MCF 10A (cell line): ENCODE results near the gene FPR3. TPM values are rescaled to one million over a fixed set of nuclear protein-coding genes. Genes with fewer than 3 reads are reported as not detected.

Source experiments
- BruUV-seq: library from RNA; stranded (reverse); fragments of 400-500 nt; replicated peaks from 2 replicates; lab custom pipeline; 2021; lab: Mats Ljungman, UMichigan
- CTCF ChIA-PET: fragments of 300-600 bp; sonication (Branson Sonifier 250); formaldehyde crosslinking; extraction: SDS; loops from one replicate; lab custom pipeline; 2021; ENCODE audit warnings: antibody characterized with exemption, inconsistent platforms; lab: Yijun Ruan, JAX
- POLR2A ChIA-PET: fragments of 300-600, 350-650 bp; sonication (Branson Sonifier 250); formaldehyde crosslinking; extraction: SDS; loops from one replicate; lab custom pipeline; 2020; ENCODE audit warnings: antibody characterized with exemption, inconsistent platforms; lab: Yijun Ruan, JAX
- DNase-seq: peaks from one replicate; pipeline ENCODE4 v3.0.0-alpha.2; 2018; ENCODE audit not compliant: unreplicated experiment
- H3K27ac Mint-ChIP-seq: one replicate; pipeline ENCODE4 v1.8.0; 2022; ENCODE audit warnings: mild to moderate bottlenecking, low read depth, mixed read lengths; ENCODE audit not compliant: unreplicated experiment
- H3K27me3 Mint-ChIP-seq: one replicate; pipeline ENCODE4 v1.8.0; 2022; ENCODE audit warnings: mixed read lengths; ENCODE audit not compliant: insufficient read depth, unreplicated experiment
- H3K36me3 Mint-ChIP-seq: one replicate; pipeline ENCODE4 v1.8.0; 2022; ENCODE audit warnings: mild to moderate bottlenecking, moderate library complexity, mixed read lengths; ENCODE audit not compliant: insufficient read depth, unreplicated experiment
- H3K4me1 Mint-ChIP-seq: one replicate; pipeline ENCODE4 v1.8.0; 2022; ENCODE audit warnings: mixed read lengths; ENCODE audit not compliant: insufficient read depth, unreplicated experiment
- H3K4me3 Mint-ChIP-seq: one replicate; pipeline ENCODE4 v1.8.0; 2022; ENCODE audit warnings: mild to moderate bottlenecking, moderate library complexity, mixed read lengths; ENCODE audit not compliant: unreplicated experiment
- H3K9me3 Mint-ChIP-seq: one replicate; pipeline ENCODE4 v1.8.0; 2022; ENCODE audit warnings: mixed read lengths; ENCODE audit not compliant: unreplicated experiment
- CTCF ChIP-seq: fragments of 200-600 bp; IDR thresholded peaks from one replicate; pipeline ENCODE4 v1.8.0; 2022; ENCODE audit warnings: antibody characterized with exemption, mild to moderate bottlenecking; ENCODE audit not compliant: unreplicated experiment
- intact Hi-C: fragments of 100-400 bp; cut with micrococcal nuclease; formaldehyde crosslinking; loops from 2 replicates; pipeline ENCODE4 v1.14.1; 2022
- total RNA-seq: library from RNA; stranded (reverse); gene quantifications from 2 replicates; pipeline ENCODE4 v1.2.3, GENCODE V29; 2022

Gene FPR3
- total RNA-seq, 1 experiment from 2014 or later: not detected

GRCh38 chr19:51780270-51780669 lies 14.7 kb upstream of the FPR3 start:
- Mint-ChIP-seq H3K4me1 (peaks cover 6% of the 10 kb centered on the region), H3K4me3 (no peak overlapping the region), H3K27me3 (peaks cover 5% of the 10 kb centered on the region), H3K36me3 (no peaks in the 10 kb centered on the region), H3K27ac (no peak overlapping the region), H3K9me3 (no peaks in the 10 kb centered on the region)
- TF ChIP-seq CTCF: no peak
- intact Hi-C loops: loop anchor here (5.0 to 10.0 kb wide), 2 partner anchors 263 to 755 kb away; partner anchors contain the start of gene KLK11
- no peak for DNase-seq
- CTCF ChIA-PET: interaction anchor here (0.8 kb wide), 1 partner anchor 68 kb away, joined by 6 read pairs; no protein-coding TSS in a partner anchor
- no TSS peak for BruUV-seq
- POLR2A ChIA-PET: interaction anchor here (1.3 kb wide), 1 partner anchor 76 kb away, joined by 3 read pairs; no protein-coding TSS in a partner anchor

- Mint-ChIP-seq H3K27me3 (no peaks in the 10 kb centered on the region), H3K4me3 (no peak overlapping the region), H3K36me3 (no peaks in the 10 kb centered on the region), H3K27ac (no peak overlapping the region), H3K4me1 (peaks cover 6% of the 10 kb centered on the region), H3K9me3 (no peaks in the 10 kb centered on the region)
- TF ChIP-seq CTCF: no peak
- POLR2A ChIA-PET: interaction anchor here (0.9 kb wide), 1 partner anchor 12 kb away, joined by 3 read pairs; no protein-coding TSS in a partner anchor
- CTCF ChIA-PET: interaction anchor here (0.6 to 0.7 kb wide), 3 partner anchors 39 to 354 kb away, joined by 3 read pairs; no protein-coding TSS in a partner anchor
- intact Hi-C loops: loop anchor here (2.0 to 10.0 kb wide), 4 partner anchors 117 to 757 kb away; partner anchors contain the start of gene KLK11
- no peak for DNase-seq
- no TSS peak for BruUV-seq
These were observed 13.0 kb upstream of the FPR3 start for GRCh38 chr19:51781999-51782398.

GRCh38 chr19:51783372-51783771 lies 11.6 kb upstream of the FPR3 start:
- peak; percentile 50 for TF ChIP-seq CTCF
- Mint-ChIP-seq H3K9me3 (peaks cover 7% of the 10 kb centered on the region), H3K36me3 (no peaks in the 10 kb centered on the region), H3K4me3 (no peak overlapping the region), H3K27ac (no peak overlapping the region), H3K4me1 (no peaks in the 10 kb centered on the region), H3K27me3 (no peaks in the 10 kb centered on the region)
- no TSS peak for BruUV-seq
- peak; percentile 60 for DNase-seq
- POLR2A ChIA-PET: no interaction called here
- intact Hi-C loops: loop anchor here (1.0 to 10.0 kb wide), 6 partner anchors 119 to 759 kb away; partner anchors contain the start of gene KLK11
- CTCF ChIA-PET: no interaction called here

- Mint-ChIP-seq H3K9me3 (peaks cover 7% of the 10 kb centered on the region), H3K27me3 (no peaks in the 10 kb centered on the region), H3K4me1 (peaks cover 5% of the 10 kb centered on the region), H3K36me3 (no peaks in the 10 kb centered on the region), H3K27ac (no peak overlapping the region), H3K4me3 (no peak overlapping the region)
- ChIA-PET CTCF (interaction anchor here (0.5 to 2.2 kb wide), 8 partner anchors 24 to 446 kb away, joined by 3 to 18 read pairs (median 3); no protein-coding TSS in a partner anchor), POLR2A (interaction anchor here (0.7 to 1.9 kb wide), 5 partner anchors 14 to 73 kb away, joined by 3 to 12 read pairs (median 3); no protein-coding TSS in a partner anchor)
- TSS peak; percentile 69 for BruUV-seq
- TF ChIP-seq CTCF: no peak
- DNase-seq: no peak
- intact Hi-C loops: loop anchor here (5.0 to 10.0 kb wide), 2 partner anchors 267 to 759 kb away; partner anchors contain the start of gene KLK11
These were observed 10.7 kb upstream of the FPR3 start for GRCh38 chr19:51784109-51784785.
